ENCODE results near the gene MAST3. TPM values are rescaled to one million over a fixed set of nuclear protein-coding genes. Genes with fewer than 3 reads are reported as not detected.

Gene MAST3
- total and polyA plus RNA-seq, 2 of the 13 experiments (the other 11 are each of a cell fraction or from before 2014, with no cell fraction given): 4.1 to 4.6 TPM

GRCh38 chr19:18156268-18156667, 58.7 kb downstream of the MAST3 start:
- WGBS (ENCODE audit: low lambda C conversion rate): 96% methylated on average over 6 of the region's 6 CpGs
- no peak for TF ChIP-seq ZNF142 (CRISPR knock-in tag; IDR thresholded peaks at IDR 0.05)
- TF ChIP-seq ZNF598 (CRISPR knock-in tag; IDR thresholded peaks at IDR 0.05; ENCODE audit: borderline replicate concordance): no peak
- TF ChIP-seq CHD2 (IDR thresholded peaks at IDR 0.05; ENCODE audit: low read depth, low read length): no peak
- TF ChIP-seq MIXL1 (CRISPR knock-in tag; IDR thresholded peaks at IDR 0.05): no peak
- TF ChIP-seq ZBTB33 (CRISPR knock-in tag; IDR thresholded peaks at IDR 0.05): 0 out of 2 replicates have a peak, but pooled peaks have one; percentile 56
- no peak for TF ChIP-seq MYC (CRISPR knock-in tag; IDR thresholded peaks at IDR 0.05; ENCODE audit: borderline replicate concordance)
- no peak for TF ChIP-seq NR2F1 (CRISPR knock-in tag; IDR thresholded peaks at IDR 0.05)
- peak; percentile 97 for TF ChIP-seq ZNF263 (CRISPR knock-in tag; IDR thresholded peaks at IDR 0.05)
- no peak for TF ChIP-seq SNRNP70 (IDR thresholded peaks at IDR 0.05; ENCODE audit: low read depth, low read length)
- 0 out of 2 replicates have a peak, but pooled peaks have one; percentile 16 for TF ChIP-seq ZNF710 (CRISPR knock-in tag; IDR thresholded peaks at IDR 0.05; ENCODE audit: borderline replicate concordance)
- no peak for TF ChIP-seq ZNF775 (CRISPR knock-in tag; IDR thresholded peaks at IDR 0.05; ENCODE audit: borderline replicate concordance)
- TF ChIP-seq ZC3H13 (CRISPR knock-in tag; IDR thresholded peaks at IDR 0.05): 0 out of 2 replicates have a peak, but pooled peaks have one; percentile 3
- no peak for TF ChIP-seq ZNF350 (CRISPR knock-in tag; IDR thresholded peaks at IDR 0.05; ENCODE audit: borderline replicate concordance, low read depth)
- TF ChIP-seq SMC3 (IDR thresholded peaks at IDR 0.05; ENCODE audit: low read length): no peak
- no peak overlapping the region for H2AFZ ChIP-seq (ENCODE audit: low read length)
- 0 out of 2 replicates have a peak, but pooled peaks cover 11% of the 10 kb centered on the region for H4K20me1 ChIP-seq (ENCODE audit: insufficient read depth, low read length)
- ChIA-PET POLR2A (no interaction called here), CTCF (ENCODE audit: low intra/inter-chr PET ratio, low total read pairs) (no interaction called here)
- H3K9ac ChIP-seq (ENCODE audit: insufficient read depth, low read depth, low read length): peak overlapping the region; percentile 34; the same call in 1 of the 2 replicates
- no peaks in the 10 kb centered on the region; a peak in 1 of 5 replicates for H3K27me3 ChIP-seq (ENCODE audit: control insufficient read depth in 1 of 2, insufficient read depth in 2 of 2, low read length in 2 of 2)
- no peak for ATAC-seq
- no peak for DNase-seq (ENCODE audit: low spot score)
- H3K4me3 ChIP-seq (replicated peaks in 1 of 3; ENCODE audit: insufficient read depth in 1 of 3, low read depth in 2 of 3, low read length in 3 of 3): no peak overlapping the region
- peak overlapping the region; percentile 55 for H3K4me2 ChIP-seq (ENCODE audit: low read depth, low read length)
- intact Hi-C loops (cut with micrococcal nuclease; ENCODE audit: unreplicated experiment): no loop called here
- H3K27ac ChIP-seq (ENCODE audit: extremely low read length, insufficient read depth, low read length): peak overlapping the region; percentile 57
- H3K4me1 ChIP-seq (ENCODE audit: insufficient read depth, low read length): peaks cover 48% of the 10 kb centered on the region
- no peaks in the 10 kb centered on the region for H3K9me3 ChIP-seq (ENCODE audit: low read length)
- in situ Hi-C loops (cut with HindIII; ENCODE audit: extremely low pct_ligation_motif_present, low pct_unique_long_range_greater_than_20kb): no loop called here
- no peak for FAIRE-seq
- H3K79me2 ChIP-seq (ENCODE audit: insufficient read depth, low read length): peaks cover 18% of the 10 kb centered on the region
- H3K36me3 ChIP-seq (replicated peaks in 1 of 2; ENCODE audit: control insufficient read depth in 1 of 2, insufficient read depth in 2 of 2, low read length in 2 of 2): peaks cover 8 to 18% of the 10 kb centered on the region in 2 experiments; a peak in 4 of 5 replicates
- no TSS peak for BruUV-seq (replicated peaks)

Measured in HepG2 (cell line).